Dermis blood vessel endothelial cell (primary cell): ENCODE measurements around the gene TRIM33. TPM values are rescaled to one million over a fixed set of nuclear protein-coding genes. Genes with fewer than 3 reads are reported as not detected.

Experiments used
- DNase-seq: peaks from one replicate; pipeline ENCODE4 v3.0.0; 2010
- total RNA-seq: library from RNA; depleted of rRNA; stranded (reverse); fragments of >200 nt; gene quantifications from 2 replicates; pipeline ENCODE4 v1.2.3, GENCODE V29; 2014

TRIM33 gene
- total RNA-seq: 33.9 and 35.5 TPM in 2 replicates

GRCh38 chr1:114511032-114511785, at the start of gene TRIM33:
Gene TRIM33 (minus strand): TSS chr1:114511203. CDS start chr1:114511076, 127 bp downstream.
- DNase-seq: peak; percentile 98

GRCh38 chr1:114559356-114559755, 48.4 kb upstream of the TRIM33 start:
- DNase-seq: no peak

- peak; percentile 13 for DNase-seq
Observed at GRCh38 chr1:114558544-114558943, 47.5 kb upstream of the TRIM33 start.

- no peak for DNase-seq
Observed at GRCh38 chr1:114554577-114554976, 43.6 kb upstream of the TRIM33 start.

- no peak for DNase-seq
Observed at GRCh38 chr1:114552106-114552639, 41.2 kb upstream of the TRIM33 start.

GRCh38 chr1:114551400-114551799, 40.4 kb upstream of the TRIM33 start:
- no peak for DNase-seq

- DNase-seq: no peak
Observed at GRCh38 chr1:114550336-114550735, 39.3 kb upstream of the TRIM33 start.

- no peak for DNase-seq
Observed at GRCh38 chr1:114549137-114549536, 38.1 kb upstream of the TRIM33 start.

- no peak for DNase-seq
Observed at GRCh38 chr1:114547076-114547475, 36.1 kb upstream of the TRIM33 start.

GRCh38 chr1:114545796-114546195, 34.8 kb upstream of the TRIM33 start:
- no peak for DNase-seq

- no peak for DNase-seq
Observed at GRCh38 chr1:114545315-114545714, 34.3 kb upstream of the TRIM33 start.

GRCh38 chr1:114540821-114541220, 29.8 kb upstream of the TRIM33 start:
- DNase-seq: no peak

- no peak for DNase-seq
Observed at GRCh38 chr1:114540272-114540671, 29.3 kb upstream of the TRIM33 start.

GRCh38 chr1:114536043-114536442, 25.0 kb upstream of the TRIM33 start:
- DNase-seq: no peak

GRCh38 chr1:114535401-114535800, 24.4 kb upstream of the TRIM33 start:
- no peak for DNase-seq

GRCh38 chr1:114531094-114531493, 20.1 kb upstream of the TRIM33 start:
- no peak for DNase-seq

- DNase-seq: no peak
Observed at GRCh38 chr1:114530224-114530623, 19.2 kb upstream of the TRIM33 start.

GRCh38 chr1:114524944-114525343, 13.9 kb upstream of the TRIM33 start:
- DNase-seq: no peak

- DNase-seq: no peak
Observed at GRCh38 chr1:114522264-114522575, 11.2 kb upstream of the TRIM33 start.

GRCh38 chr1:114521396-114522263, 10.6 kb upstream of the TRIM33 start:
- DNase-seq: no peak

GRCh38 chr1:114517348-114517747, 6.3 kb upstream of the TRIM33 start:
- no peak for DNase-seq

- DNase-seq: no peak
Observed at GRCh38 chr1:114512595-114513280, 1.7 kb upstream of the TRIM33 start.
